Lower lobe of right lung (tissue), 2 donors: Measurements from ENCODE around the gene TRIM41. TPM values are rescaled to one million over a fixed set of nuclear protein-coding genes. Genes with fewer than 3 reads are reported as not detected.

Source experiments
- ATAC-seq, 2 donors: fragments of 200-7000 bp; cut with Tn5 transposase; one replicate each; pipeline ENCODE4 v1.9.1; 2020 to 2022; ENCODE audit warnings: mild to moderate bottlenecking in 2 of 2, moderate library complexity in 2 of 2
- DNase-seq: peaks from one replicate; pipeline ENCODE4 v3.0.0-alpha.2; 2020
- H3K27ac ChIP-seq: fragments of 200-600 bp; one replicate; pipeline ENCODE4 v1.8.0; 2022
- H3K27me3 ChIP-seq: fragments of 200-600 bp; one replicate; pipeline ENCODE4 v1.8.0; 2022; ENCODE audit warnings: low read depth
- H3K36me3 ChIP-seq: fragments of 200-600 bp; one replicate; pipeline ENCODE4 v1.8.0; 2022; ENCODE audit warnings: mild to moderate bottlenecking
- H3K4me1 ChIP-seq: fragments of 200-600 bp; one replicate; pipeline ENCODE4 v1.8.0; 2022
- H3K4me3 ChIP-seq: fragments of 200-600 bp; one replicate; pipeline ENCODE4 v1.8.0; 2022; ENCODE audit warnings: mild to moderate bottlenecking
- H3K9me3 ChIP-seq: fragments of 200-600 bp; one replicate; pipeline ENCODE4 v1.8.0; 2022
- intact Hi-C: fragments of 100-400 bp; cut with DNase I; formaldehyde crosslinking; loops from one replicate; pipeline ENCODE4 v1.11.0; 2022
- total RNA-seq: library from RNA; stranded (reverse); fragmentation: NEBNext Ultra II Directional; extraction: Animal tissue kit (Norgen Biotek cat#: 25700); gene quantifications from one replicate; pipeline ENCODE4 v1.2.1, GENCODE V29; 2021
- TF ChIP-seq, protein P1 (sequence below): fragments of 200-600 bp; IDR thresholded peaks from one replicate; pipeline ENCODE4 v1.8.0; 2022; ENCODE audit warnings: antibody characterized with exemption, mild to moderate bottlenecking
- donor health status: DM: no; HTN: yes; CAD: no; lungs with severe emphysema.

Gene TRIM41
- total RNA-seq, 1 donor from 2014 or later = 29.1 TPM

DNA sequence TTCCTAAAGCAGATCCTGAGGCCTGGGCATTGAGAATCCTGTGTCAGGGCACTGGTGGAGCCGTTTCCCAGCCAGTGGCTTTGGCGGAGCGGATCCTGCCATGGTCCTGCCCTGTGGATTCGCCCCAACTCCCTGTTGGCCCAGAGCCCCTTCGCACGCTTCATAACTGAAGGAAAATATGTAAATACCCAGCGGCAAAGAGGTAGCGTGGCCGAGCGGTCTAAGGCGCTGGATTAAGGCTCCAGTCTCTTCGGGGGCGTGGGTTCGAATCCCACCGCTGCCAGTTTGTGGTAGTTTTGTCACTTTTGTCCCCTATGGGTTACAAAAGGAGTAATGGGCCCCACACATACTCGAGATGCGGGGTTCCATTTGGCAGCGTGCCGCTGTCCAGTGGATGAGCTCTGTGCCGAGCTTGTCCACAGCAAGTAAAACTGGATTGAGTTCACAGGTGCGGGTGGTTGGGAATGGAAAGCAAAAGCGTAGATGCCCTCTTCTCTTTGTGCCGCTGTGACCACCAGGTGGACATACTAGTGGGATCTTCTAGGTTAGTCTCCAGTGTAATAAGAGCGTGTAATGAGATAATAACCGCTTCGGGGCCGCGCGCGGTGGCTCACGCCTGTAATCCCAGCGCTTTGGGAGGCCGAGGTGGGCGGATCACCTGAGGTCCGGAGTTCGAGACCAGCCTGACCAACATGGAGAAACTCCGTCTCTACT is 35.4 kb upstream of the TRIM41 start:
- ATAC-seq (peak; percentile 13 to 25), DNase-seq (peak; percentile 82)
- no peaks in the 10 kb centered on the region for H3K36me3 ChIP-seq
- H3K4me3 ChIP-seq = peak overlapping the region; percentile 84
- TF ChIP-seq, protein P1, sequence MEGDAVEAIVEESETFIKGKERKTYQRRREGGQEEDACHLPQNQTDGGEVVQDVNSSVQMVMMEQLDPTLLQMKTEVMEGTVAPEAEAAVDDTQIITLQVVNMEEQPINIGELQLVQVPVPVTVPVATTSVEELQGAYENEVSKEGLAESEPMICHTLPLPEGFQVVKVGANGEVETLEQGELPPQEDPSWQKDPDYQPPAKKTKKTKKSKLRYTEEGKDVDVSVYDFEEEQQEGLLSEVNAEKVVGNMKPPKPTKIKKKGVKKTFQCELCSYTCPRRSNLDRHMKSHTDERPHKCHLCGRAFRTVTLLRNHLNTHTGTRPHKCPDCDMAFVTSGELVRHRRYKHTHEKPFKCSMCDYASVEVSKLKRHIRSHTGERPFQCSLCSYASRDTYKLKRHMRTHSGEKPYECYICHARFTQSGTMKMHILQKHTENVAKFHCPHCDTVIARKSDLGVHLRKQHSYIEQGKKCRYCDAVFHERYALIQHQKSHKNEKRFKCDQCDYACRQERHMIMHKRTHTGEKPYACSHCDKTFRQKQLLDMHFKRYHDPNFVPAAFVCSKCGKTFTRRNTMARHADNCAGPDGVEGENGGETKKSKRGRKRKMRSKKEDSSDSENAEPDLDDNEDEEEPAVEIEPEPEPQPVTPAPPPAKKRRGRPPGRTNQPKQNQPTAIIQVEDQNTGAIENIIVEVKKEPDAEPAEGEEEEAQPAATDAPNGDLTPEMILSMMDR = peak; percentile 12
- H3K27me3 ChIP-seq = no peaks in the 10 kb centered on the region
- peak overlapping the region; percentile 89 for H3K27ac ChIP-seq
- no peaks in the 10 kb centered on the region for H3K9me3 ChIP-seq
- intact Hi-C loops = no loop called here
- peaks cover 22% of the 10 kb centered on the region for H3K4me1 ChIP-seq

DNA sequence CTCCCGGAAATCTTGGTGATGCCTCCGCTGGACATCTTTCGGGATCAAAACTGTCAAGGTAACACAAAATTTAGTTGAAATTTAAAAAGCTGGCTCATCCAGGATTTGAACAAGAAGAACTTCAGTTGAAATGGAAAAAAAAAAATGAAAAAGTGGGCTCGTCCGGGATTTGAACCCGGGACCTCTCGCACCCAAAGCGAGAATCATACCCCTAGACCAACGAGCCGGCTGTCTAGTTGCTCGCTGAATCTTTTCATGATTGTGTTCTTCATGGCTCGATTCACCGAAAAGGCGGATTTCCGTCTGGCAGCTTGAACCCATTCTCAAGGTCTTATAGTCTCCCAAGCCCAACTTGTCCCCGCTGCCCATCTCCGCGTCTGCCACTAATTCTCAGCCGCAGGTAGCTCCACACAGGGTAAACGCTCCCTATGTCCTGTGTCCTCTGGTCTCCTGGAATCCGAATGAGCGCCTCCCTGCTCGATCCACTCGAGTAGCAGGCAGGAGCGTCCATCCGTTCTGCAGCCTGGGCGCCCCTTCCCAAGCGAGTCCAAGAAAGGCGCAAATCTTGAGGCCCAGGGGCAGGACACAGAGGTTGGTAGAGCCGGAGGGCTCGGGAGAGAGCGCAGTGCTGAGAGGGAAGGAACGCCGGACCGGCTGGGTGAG is 34.2 kb upstream of the TRIM41 start:
- Histone ChIP-seq H3K9me3 (no peaks in the 10 kb centered on the region), H3K36me3 (no peaks in the 10 kb centered on the region), H3K27ac (peak overlapping the region; percentile 89), H3K4me3 (peak overlapping the region; percentile 84), H3K27me3 (no peaks in the 10 kb centered on the region), H3K4me1 (peaks cover 20% of the 10 kb centered on the region)
- ATAC-seq = peak; percentile 29 to 55
- DNase-seq = peak; percentile 66
- TF ChIP-seq, protein P1 = no peak
- intact Hi-C loops = no loop called here

DNA sequence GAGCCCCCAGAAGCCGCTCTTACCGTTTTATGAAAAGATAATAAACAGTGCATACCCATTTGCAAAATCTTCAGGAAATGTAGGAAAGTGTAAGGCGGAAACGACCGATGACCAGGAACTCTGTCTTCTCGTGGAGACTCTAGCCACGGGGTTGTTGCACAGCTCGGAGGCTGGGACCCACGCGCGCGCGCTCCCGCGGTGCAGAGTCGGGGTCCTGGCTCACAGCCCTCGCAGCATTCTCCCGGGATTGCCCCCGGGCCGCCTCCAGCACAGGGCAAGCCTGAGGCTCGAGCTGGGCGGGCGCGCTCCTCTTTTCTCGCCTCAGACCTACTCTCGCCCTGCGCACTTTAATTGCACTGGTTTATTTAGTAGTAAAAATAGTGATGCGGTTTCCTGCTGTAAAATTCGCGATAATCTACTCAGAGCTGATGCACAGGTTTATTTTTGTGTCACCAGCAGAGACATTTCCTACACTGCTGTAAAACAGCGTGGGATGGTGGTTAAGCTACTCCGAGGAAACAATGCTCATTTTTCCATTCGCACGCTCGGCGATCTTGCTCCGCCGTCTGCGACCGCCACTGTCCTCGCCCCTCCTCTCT is 33.6 kb upstream of the TRIM41 start:
- ATAC-seq (no peak), DNase-seq (no peak)
- H3K27ac ChIP-seq = peak overlapping the region; percentile 89
- H3K4me3 ChIP-seq = peak overlapping the region; percentile 84
- no peaks in the 10 kb centered on the region for H3K36me3 ChIP-seq
- TF ChIP-seq, protein P1 = no peak
- intact Hi-C loops = no loop called here
- no peaks in the 10 kb centered on the region for H3K9me3 ChIP-seq
- peaks cover 18% of the 10 kb centered on the region for H3K4me1 ChIP-seq
- H3K27me3 ChIP-seq = no peaks in the 10 kb centered on the region

DNA sequence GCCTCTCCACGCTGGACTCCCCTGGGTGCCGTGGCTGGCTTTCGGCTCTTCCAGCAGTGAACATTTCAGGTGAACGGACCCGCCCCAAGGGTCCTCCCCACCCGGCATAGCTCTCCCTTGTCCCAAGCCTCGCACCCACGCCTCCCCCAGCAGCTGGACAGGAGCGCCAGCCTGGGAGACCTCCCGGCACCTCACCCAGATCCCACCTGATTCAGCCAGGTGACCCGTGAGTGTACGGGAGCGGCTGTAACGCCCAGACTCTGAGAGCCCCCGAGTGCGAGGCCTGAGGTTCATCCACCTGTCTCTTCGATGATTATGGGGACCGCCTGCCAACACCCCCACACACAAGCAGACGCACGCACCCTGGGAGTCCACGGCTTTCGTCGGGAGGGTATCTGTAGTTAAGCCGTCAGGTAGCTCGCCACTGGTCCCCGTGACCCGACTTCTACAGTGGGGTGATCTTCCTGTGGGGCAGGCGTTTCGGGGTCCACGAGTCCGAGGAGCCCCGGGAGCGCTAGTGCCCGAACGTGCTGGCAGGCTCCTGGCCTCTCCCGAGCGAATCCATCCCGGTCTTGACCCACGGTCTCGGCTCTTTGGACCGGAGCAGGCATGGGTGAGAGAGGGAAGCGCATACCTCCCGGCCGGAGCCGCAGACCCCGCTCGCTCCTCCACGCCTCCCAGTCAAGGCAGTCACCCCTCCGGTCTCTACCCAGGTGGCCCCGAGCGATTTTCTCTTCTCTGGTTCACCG is 32.9 kb upstream of the TRIM41 start:
- no peaks in the 10 kb centered on the region for H3K36me3 ChIP-seq
- DNase-seq (no peak), ATAC-seq (no peak)
- TF ChIP-seq, protein P1 = no peak
- no peaks in the 10 kb centered on the region for H3K9me3 ChIP-seq
- no peaks in the 10 kb centered on the region for H3K27me3 ChIP-seq
- H3K27ac ChIP-seq = peak overlapping the region; percentile 89
- peak overlapping the region; percentile 84 for H3K4me3 ChIP-seq
- peaks cover 18% of the 10 kb centered on the region for H3K4me1 ChIP-seq
- intact Hi-C loops = no loop called here
